HG03175 (cell line): ENCODE measurements around the gene MLLT1.

Source experiments
- ATAC-seq: cut with Tn5 transposase; IDR thresholded peaks from one replicate; pipeline ENCODE4 v1.9.1; 2021; ENCODE audit warnings: mild to moderate bottlenecking, moderate library complexity; ENCODE audit not compliant: unreplicated experiment

MLLT1 gene

DNA sequence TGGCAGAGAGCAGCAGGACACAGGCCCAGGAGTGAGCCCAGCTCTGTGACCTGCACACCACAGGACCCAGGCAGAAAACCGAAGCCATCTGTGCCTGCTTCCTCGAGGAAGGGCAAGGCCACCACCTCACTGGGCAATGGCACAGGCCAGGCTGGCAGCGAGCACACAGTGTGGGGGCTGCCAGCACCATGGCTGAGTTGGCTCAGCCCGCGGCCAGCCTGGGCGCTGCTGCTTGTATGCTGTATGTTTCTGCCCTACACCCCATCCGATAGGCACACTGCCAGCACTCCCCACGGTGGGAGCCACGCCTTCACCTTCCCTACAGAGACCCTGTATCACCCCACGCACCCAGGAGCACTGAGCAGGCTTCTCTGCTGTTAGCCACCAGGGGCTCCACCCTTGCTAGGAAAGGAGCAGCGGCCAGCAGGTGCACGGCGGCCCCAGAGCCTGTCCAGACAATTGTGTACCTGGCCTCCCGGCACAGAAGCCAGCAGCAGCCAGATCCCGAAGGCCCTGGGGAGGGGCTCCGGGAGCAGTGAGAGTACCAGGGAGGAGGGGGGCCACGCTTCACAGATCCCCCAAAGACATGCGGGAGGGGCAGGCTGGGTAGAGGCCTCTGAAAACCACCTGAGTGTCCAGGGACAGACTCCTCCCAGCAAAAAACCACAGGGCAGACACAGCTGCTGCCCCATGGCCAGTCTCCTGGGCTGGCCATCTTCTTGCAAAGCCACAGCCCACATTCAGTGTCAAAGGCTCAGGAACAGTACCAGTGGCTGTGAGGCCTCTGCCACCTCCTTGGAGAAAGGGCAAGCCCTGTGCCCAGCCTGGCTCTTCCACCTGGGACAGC is 56.1 kb downstream of the MLLT1 start:
- ATAC-seq: no peak

DNA sequence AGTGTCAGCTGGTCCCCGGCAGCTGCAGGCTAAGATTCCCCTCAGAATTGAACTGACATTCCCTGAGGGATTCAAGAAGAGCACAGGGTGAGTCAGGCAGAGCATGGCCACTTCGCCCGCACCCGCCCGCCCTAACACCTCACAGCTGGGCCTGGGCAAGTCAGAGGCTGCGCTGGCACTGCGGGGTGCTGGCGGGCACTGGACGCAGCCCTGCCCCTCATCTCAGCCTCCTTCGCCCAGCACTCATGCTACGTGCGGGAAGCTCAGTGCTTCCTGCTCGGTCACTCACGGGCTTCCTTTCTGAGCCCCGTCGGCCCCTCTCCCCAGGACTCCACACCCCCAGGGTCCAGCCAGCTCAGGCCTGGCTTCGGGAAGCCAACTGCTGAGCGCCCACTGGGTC is 56.9 kb downstream of the MLLT1 start:
- ATAC-seq: no peak

DNA sequence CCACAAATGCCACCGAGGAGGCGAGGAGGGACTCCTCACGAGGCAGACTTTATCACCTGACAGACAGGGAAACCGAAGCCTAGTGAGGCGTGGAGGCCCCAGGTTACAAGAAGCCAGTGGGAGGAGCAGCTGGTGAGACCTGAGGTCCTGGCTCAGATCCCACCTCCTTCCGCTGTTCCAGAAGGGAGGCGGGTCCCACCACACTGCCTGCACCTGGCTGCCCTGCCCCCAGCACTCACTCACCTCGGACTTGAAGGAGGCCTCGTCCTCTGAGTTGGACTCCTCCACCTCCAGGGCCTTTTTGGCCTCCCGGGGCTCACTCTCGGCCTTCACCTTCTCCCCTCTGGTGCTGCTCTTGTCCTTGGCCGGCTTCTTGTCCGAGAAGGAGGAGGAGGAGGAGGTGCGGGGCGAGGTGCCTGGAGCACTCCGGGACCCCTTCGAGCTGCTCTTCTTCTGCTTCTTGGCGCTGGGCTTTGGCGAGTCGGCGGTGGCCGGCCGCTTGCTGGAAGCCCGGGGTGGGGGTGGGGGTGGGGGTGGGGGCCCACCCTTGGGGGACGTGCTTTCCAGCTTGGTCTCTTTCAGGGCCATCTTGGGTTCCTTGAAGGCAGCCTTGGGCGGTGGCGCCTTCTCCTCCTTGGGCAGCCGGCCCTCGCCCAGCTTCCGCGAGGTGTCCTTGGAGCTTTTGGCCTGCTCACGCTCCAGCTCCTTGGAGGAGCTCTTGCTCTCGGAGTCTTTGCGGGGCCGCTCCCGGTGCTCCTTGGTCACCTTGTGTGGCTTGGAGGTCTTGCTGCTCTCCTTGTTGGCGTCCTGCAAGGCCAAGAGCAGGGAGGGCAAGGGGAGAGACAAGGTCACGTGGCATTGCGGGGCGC is 57.7 kb downstream of the MLLT1 start:
- ATAC-seq: no peak

DNA sequence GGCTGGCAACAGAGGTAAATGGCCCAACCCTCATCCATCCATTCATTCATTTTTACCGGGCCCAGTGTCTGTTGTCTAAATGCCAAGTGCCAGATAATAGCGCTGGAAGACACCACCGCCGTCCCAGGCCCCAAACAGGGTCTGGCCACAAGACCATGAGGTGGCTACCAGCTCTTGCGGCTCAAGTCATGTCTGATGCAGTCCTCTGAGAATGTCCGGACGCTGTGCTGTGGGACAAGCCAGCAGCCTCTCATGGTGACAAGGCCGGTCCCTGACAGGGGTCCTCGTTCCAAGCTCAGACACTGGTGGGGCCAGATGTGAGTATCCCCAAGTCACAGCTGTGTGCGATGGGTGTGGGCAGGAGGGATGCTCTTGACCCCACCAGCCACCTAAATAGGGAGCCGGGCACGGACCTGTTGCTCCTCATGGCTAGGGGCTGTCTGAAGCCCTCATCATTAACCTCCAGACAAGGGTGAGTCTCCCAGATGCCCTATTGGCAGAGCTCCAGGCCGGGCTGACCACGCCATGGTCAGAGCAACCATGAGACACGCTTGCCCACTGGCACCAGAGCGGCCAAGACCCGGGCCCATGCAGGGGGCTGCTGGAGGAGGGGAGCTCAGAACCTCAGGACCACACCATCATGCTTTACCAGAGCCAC is 58.4 kb downstream of the MLLT1 start:
- no peak for ATAC-seq

DNA sequence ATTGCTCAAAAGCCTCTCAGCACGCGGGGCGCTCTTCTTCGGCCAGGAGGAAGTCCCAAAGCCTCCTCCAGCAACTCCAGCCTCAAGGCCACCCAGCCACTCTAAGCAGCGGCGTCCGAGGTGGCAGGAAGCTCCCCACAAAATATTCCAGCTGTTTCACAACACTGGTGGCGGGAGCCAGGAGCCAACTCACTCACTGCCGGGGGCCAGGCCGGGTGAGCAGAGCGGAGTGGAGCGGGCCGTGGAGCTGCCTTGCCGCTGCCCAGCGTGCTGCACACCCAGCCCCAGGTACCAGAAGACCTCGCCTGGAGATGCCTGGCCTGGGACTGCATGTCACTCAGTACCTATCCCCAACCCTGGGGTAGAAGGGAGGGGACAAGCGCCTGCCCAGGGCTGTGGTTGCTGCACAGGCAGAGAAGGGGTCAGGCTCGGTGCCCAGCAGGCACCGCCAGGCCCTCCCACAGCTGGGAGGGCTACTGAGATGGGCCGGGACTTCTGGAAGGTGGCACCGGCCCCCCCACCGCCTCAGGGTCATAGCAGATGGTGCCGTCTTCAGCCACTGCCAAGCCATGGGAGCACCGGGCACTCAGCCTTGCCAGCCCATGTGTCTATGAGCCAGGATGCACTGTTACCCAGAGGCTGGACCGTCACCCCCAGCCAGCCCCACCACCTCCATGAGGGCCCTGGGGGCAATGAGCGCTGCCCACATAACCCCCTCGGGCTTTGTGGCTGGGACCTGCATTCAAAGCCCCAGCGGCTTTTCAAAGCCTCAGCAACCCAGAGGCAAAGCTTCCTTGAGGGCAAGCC is 59.2 kb downstream of the MLLT1 start:
- ATAC-seq: no peak

DNA sequence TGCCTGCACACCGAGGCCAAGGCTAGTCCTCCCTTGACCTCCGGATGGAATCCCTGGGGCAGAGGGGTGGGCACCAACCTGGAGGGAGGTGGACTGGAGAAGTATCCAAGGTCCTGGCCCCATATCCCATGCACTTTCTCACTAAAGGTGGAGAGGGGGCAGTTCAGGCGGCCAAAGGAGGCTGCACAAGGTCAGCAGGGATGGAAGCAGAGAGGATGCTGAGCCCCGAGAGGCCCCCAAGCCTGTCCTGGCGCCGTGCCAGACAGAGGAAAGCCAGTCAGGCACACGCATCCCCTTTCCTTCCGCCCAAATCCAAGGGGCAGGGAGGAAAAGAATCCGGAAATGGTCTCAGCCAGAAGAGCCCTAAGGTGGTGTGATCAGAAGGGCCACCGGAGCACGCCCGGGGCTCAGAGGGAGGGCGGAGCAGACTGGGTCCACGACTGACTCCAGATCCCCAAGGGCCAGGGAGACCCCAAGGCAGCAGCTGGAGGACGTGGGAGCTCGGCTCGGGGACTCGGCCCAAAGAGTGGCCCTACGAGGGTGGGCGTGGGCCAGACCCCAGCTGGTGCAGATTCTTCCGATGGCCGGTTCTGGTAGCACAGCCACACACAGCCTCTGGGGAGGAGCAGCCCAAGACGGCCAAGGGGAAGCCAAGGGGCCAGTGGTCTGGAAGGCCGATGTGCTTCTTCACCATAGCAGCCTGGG is 60.0 kb downstream of the MLLT1 start:
- ATAC-seq: no peak

DNA sequence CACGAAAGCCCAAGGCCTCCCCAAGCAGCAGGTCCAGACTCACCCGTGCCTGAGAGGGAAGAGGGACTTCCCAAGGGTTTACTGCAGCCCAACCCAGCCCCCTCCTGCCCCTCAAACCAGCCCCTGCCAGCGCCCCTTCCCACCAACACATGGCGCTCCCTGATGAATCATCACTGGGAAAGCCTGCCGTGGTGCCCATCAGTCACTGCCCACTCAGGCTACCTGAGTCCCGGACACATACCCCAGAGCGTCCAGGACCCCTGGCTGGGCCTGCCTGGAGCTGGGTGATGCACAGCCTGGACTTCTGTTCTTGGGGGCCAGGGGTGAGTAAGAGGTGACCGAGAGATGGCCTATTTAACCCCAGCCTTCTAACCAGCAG is 60.6 kb downstream of the MLLT1 start:
- no peak for ATAC-seq

DNA sequence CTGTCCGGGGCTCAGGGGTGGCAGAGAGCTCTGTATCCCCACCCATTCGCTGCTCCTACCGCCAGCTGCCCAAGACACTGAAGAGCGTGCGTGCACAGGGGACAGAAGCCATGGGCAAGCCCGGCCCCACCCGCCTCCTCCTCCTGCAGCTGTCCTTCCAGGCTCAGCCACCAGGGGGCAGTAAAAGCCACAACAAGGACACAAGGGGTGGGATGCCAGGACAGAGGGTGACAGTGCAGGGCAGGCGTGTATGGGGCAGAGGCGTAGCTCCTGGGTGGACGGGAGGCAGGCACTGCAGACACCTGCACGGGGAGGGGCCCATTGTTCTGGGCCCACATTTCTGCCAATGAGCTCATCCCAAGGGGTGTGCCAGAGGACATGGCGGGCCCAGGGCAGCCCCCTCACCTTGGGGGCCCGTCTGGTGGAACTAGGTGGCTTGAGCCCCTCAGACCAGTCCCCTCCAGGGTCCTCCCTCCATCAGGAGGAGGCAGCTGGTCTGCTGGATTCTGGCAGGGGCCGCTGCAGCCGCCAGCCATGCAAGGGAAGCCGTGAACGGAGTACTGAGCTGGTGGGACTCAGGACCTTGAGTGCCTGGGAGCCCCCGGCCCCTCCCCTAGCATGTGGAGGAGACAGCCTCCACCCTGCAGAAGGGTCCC is 61.2 kb downstream of the MLLT1 start:
- no peak for ATAC-seq

DNA sequence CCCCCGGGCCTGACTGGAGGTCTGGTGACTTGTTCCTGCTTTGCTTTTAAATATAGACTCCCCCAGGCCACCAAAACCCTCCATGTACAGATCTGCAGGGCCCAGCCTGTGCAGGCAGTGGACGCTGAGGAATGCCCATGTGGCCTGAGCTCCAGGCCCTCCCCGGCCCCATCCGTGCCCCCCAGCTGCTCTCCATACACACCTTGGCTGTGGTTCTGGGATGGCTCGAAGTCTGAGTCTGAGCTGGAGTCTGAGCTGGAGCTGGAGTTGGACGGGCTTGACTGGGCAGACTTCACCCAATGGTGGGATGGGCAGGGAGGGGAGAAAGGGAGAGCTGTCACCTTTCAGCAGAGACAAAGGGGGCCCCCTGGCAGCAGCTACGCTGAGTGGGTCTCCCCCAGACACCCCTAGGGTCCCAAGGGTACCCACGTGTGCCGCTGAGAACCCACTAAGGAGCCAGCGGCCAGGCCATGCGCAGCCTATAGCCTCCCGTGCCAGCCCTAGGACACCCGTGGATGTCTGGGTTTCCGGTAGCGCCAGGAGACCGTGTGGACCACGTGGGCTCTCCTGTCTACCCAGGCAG is 61.9 kb downstream of the MLLT1 start:
- ATAC-seq: no peak

DNA sequence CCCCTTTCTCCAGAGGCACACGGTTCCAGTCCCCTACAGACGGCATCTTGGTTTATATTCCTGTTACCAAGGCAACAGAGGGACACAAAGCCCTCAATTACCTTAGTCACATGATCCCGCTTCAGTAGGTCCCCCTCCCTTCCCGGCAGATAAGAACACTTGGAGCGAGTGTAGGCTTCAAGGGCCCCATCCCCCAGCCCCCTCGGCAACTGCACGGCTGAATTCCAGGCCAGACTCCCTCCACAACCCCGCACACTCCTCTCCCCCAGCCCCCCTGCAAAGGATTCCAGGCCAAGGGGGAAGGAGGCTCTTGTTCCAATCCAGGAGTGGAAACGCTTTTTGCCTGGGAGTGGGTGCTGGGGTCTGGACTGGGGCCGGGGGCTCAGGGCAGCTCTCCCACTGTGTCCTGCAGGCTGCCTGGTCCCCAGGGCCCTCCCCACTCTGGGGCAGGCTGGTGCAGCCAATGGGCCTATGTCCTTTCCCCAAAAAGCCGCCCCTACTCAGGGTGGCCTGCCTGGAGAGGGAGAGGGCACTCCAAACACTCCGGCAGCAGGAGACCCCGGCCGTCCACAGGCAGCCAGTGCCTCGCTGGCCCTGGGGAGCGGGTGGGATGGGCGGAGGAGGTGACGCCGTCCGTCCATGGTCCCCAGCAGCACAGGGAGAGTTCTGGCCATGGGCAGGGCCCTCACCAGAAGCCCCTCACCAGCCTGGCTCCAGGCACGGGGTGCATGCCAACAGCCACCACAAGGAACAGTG is 62.6 kb downstream of the MLLT1 start:
- no peak for ATAC-seq

DNA sequence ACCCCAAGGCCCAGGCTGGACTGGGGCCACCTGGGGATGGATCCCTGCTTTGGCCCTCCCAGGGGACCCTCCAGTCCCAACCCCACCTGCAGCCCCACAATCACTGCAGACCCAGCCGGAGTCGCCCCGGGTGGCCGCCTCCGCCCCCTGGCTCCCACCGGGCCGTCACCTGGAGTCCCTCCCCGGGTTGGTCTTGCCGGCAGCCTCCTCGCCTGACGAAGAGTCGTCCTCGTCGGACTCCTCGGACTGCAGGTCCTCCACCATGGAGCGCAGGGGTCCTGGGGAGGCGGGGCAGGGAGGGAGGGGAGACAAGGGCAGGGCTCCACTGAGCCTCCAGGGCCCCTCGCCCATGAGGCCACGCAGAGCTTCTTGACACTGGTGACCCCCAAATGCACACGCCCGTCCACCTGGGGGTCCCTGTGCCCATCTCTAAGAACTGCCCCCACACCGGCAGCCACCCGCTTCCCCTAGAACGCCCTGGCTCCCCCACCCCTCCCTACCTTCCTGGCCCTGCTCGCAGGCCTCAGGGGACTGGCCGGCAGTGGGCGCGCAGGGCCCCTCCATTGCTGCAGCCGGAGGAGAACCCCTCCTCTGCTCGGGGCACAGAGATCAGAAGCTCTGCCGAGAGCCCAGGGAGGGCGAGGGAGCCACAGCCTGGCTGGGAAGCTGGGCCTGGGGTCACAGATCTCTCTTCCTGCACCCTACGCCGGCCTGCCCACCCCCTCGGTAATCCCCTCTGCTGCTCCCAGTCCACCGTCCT is 63.4 kb downstream of the MLLT1 start:
- no peak for ATAC-seq

DNA sequence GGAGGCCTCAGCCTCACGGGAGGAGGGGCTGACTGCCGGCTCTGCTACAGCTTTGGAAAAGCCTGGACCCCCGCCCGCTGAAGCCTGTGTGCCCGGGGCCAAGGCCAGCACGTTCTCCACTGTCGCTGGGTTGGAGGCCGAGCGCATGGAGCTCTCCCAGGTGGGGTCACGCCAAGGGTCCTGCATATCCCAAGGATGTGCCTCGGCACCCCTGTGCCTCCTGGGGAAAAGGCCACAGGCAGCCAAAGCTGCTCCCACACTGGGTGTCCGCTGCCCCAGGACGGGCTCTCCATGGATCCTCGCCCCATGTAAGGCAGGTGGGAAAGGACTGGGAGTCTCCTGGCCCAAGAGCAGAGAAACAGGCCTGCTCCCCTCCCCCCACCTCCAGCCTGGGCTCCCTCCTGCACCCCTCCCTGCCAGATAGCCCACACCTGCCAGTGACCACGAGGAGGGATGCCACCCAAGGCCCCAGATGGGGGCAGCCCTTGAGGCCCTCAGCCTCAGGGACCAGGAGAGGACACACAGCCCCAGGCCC is 64.0 kb downstream of the MLLT1 start:
- no peak for ATAC-seq

DNA sequence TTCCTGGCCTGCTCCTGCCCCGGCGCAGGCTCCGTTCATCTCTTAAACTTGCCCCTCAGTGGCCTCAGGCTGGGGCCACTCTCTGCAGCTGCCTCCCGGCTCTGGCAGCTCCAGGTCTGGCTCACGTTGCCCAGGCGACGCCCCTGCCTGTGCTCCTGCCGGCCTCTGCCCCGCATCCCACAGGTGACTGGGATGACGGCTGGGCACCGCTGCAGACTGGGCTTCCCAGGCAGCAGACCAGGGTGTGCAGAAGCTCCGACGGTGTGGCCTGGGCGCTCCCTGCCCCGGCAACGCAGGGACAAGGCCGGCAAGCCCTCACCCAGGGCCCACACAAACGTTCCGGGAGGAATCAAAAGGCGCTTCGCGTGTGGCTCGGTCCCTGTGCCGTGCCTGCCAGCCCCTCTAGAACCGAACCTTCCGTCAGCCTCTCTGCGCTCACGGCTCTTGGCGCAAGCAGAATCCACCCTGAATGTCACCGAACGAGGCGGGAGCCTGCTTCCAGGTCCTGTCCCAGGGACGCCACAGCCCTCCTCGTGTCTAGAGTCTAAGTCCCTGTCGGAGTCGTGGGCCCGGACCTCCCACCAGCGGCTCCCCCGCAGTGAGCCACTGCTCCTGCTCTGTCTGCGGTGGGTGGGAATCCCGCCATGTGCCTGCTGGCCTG is 64.8 kb downstream of the MLLT1 start:
- ATAC-seq: no peak

DNA sequence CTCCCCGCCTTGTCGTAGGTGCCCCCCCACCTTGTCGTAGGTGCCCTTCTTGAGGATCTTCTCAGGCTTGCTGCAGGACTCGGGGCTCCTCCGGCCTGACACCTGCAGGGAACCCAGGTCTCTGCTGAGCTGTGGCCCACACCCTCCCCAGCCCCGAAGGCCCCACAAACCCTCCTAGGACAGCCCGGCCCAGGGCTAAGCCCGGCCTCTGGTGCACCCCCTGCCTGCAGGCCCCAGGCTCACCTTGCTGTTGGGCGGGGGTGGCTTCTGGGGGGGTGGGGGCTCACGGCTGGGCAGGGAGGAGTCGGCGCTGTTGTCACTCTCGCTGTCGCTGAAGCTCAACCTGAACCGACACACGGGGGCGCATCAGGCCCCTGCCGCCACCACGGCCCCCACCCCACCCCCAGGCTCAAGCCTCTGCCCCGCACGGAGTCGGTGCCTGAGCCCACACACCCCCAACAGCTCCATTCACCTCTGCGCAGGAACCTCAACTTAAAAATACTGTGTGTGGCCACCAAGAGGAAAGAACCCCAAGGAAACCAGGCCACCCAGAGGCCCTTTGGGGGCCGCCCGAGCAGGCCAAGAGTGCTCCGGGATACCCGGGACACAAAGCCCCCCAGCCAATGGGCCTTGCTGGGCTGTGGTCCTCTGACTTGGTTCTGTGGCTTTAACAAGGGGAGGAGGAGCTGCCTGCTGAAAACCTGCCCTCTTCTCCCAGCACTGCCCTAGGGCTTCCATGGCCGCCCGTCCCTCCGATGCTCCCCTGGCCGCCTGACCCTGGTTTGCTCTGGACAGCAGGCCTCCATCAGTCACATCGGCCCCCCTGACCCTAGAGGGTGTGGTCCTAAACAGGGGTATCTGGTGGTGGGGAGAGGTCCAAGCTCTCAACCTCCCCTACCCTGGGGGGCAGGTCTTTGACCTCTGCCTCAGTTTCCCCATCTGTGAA is 65.8 kb downstream of the MLLT1 start:
- ATAC-seq: no peak

DNA sequence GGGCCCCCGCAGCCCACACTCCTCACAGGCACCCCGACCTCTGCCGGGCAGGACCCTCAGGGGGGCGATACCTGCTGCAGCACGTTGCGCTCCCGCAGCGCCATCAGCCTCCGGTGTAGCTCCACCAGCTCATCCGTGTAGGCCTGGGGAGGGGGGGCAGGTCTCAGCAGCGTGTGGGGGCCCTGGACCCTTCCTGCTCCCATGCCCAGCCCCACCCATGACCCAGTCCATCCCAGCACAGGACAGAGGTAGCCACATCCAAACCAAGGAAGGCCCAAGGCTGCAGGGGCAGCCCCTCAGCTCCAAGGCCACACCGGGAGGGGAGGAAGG is 66.5 kb downstream of the MLLT1 start:
- no peak for ATAC-seq
